Dedifferentiated amniotic fluid mesenchymal stem cell (primary cell): ENCODE measurements around the gene GNAQ.
"Not testable (repeated sequence)": the region's sequence is repeated elsewhere in the genome, so short reads cannot be mapped to it uniquely, and the experiment has no call there.

ENCODE experiments used
- DNase-seq: peaks from one replicate; pipeline ENCODE4 v3.0.0-alpha.2; 2016; ENCODE audit errors: extremely low spot score

Gene GNAQ

GRCh38 chr9:77903666-77904285 lies 127.8 kb downstream of the GNAQ start:
- no peak for DNase-seq

- DNase-seq = no peak
Measured at GRCh38 chr9:77901771-77902170, 129.8 kb downstream of the GNAQ start.

- DNase-seq = no peak
Measured at GRCh38 chr9:77901018-77901417, 130.6 kb downstream of the GNAQ start.

- DNase-seq = peak; percentile 72
Measured at GRCh38 chr9:77899679-77900354, 131.8 kb downstream of the GNAQ start.

GRCh38 chr9:77898864-77899263 lies 132.7 kb downstream of the GNAQ start:
- no peak for DNase-seq

- no peak for DNase-seq
Measured at GRCh38 chr9:77896938-77897667, 134.5 kb downstream of the GNAQ start.

GRCh38 chr9:77896269-77896937 lies 135.2 kb downstream of the GNAQ start:
- no peak for DNase-seq

GRCh38 chr9:77893706-77894105 lies 137.9 kb downstream of the GNAQ start:
- no peak for DNase-seq

- DNase-seq = no peak
Measured at GRCh38 chr9:77892955-77893514, 138.6 kb downstream of the GNAQ start.

- DNase-seq = no peak
Measured at GRCh38 chr9:77892171-77892570, 139.4 kb downstream of the GNAQ start.

- no peak for DNase-seq
Measured at GRCh38 chr9:77891128-77891800, 140.3 kb downstream of the GNAQ start.

GRCh38 chr9:77887662-77888061 lies 143.9 kb downstream of the GNAQ start:
- DNase-seq = no peak

GRCh38 chr9:77885104-77885672 lies 146.4 kb downstream of the GNAQ start:
- DNase-seq = no peak

- no peak for DNase-seq
Measured at GRCh38 chr9:77883846-77884771, 147.5 kb downstream of the GNAQ start.

GRCh38 chr9:77883133-77883532 lies 148.5 kb downstream of the GNAQ start:
- DNase-seq = no peak

GRCh38 chr9:77882294-77882693 lies 149.3 kb downstream of the GNAQ start:
- DNase-seq = no peak

GRCh38 chr9:77881634-77882033 lies 150.0 kb downstream of the GNAQ start:
- DNase-seq = not testable (repeated sequence)

- DNase-seq = no peak
Measured at GRCh38 chr9:77881111-77881510, 150.5 kb downstream of the GNAQ start.

- no peak for DNase-seq
Measured at GRCh38 chr9:77879437-77879943, 152.1 kb downstream of the GNAQ start.

- not testable (repeated sequence) for DNase-seq
Measured at GRCh38 chr9:77878793-77879192, 152.8 kb downstream of the GNAQ start.
